HepG2 (cell line): ENCODE data around the gene LDLRAD3. TPM values are rescaled to one million over a fixed set of nuclear protein-coding genes. Genes with fewer than 3 reads are reported as not detected.

Source experiments
- ATAC-seq: fragments of 200-7000 bp; cut with Tn5 transposase; 3 replicates; pipeline ENCODE4 v1.9.1; 2020; ENCODE audit warnings: mild to moderate bottlenecking, moderate library complexity
- BruUV-seq: library from RNA; stranded (reverse); fragments of 400-500 nt; replicated peaks from 2 replicates; lab custom pipeline; 2021; lab: Mats Ljungman, UMichigan
- CTCF ChIA-PET: fragments of 300-600 bp; formaldehyde crosslinking; extraction: SDS; loops from one replicate; lab custom pipeline; 2021; ENCODE audit warnings: low total read pairs, inconsistent platforms, low intra/inter-chr PET ratio; lab: Yijun Ruan, JAX
- POLR2A ChIA-PET: fragments of 350-600 bp; sonication (Branson Sonifier 250); formaldehyde crosslinking; loops from one replicate; lab custom pipeline; 2020; ENCODE audit warnings: antibody characterized with exemption, inconsistent platforms; lab: Yijun Ruan, JAX
- DNase-seq: peaks from one replicate; pipeline ENCODE4 v3.0.0-alpha.2; 2015; ENCODE audit warnings: low spot score
- FAIRE-seq: peaks from 3 replicates; lab custom pipeline; 2011; peaks lifted over from hg19 to GRCh38; lab: Jason Lieb, UNC
- H2AFZ ChIP-seq: one replicate; pipeline ENCODE4 v1.6.1; 2011; ENCODE audit warnings: low read length, inconsistent platforms
- H3K27ac ChIP-seq: fragments of 300-600 bp; 3 replicates; pipeline ENCODE4 v1.8.0; 2011; ENCODE audit warnings: mixed run types, mild to moderate bottlenecking, mixed read lengths, low read length, inconsistent platforms; ENCODE audit not compliant: insufficient read depth; ENCODE audit errors: extremely low read length
- H3K27me3 ChIP-seq, 2 experiments: fragments of 200-600 bp in 1 of 2; 2 replicates in 1 of 2; 3 replicates in 1 of 2; pipeline versions ENCODE4 v1.6.0 to v1.8.0; 2011; ENCODE audit warnings: low read length in 2 of 2, mild to moderate bottlenecking in 2 of 2, moderate library complexity in 2 of 2, inconsistent platforms in 1 of 2; ENCODE audit not compliant: insufficient read depth in 2 of 2, control insufficient read depth in 1 of 2
- H3K36me3 ChIP-seq, 2 experiments: fragments of 200-600 bp in 1 of 2; replicated peaks in 1 of 2; 2 replicates in 1 of 2; 3 replicates in 1 of 2; pipeline versions ENCODE4 v1.5.1 to v1.8.0; 2011; ENCODE audit warnings: low read length in 2 of 2, inconsistent platforms in 1 of 2; ENCODE audit not compliant: insufficient read depth in 2 of 2, control insufficient read depth in 1 of 2
- H3K4me1 ChIP-seq: 2 replicates; pipeline ENCODE4 v1.5.1; 2012; ENCODE audit warnings: low read length, inconsistent platforms; ENCODE audit not compliant: insufficient read depth
- H3K4me2 ChIP-seq: 2 replicates; pipeline ENCODE4 v1.6.0; 2011; ENCODE audit warnings: low read depth, low read length, inconsistent platforms
- H3K4me3 ChIP-seq, 3 experiments: fragments of 200-600 bp in 1 of 3; sonication (generic), shearing (Covaris generic) in 1 of 3; replicated peaks in 1 of 3; 2 replicates each; pipeline ENCODE4 v1.5.1; 2011 to 2016; ENCODE audit warnings: low read length in 3 of 3, inconsistent platforms in 2 of 3, low read depth in 2 of 3, mild to moderate bottlenecking in 2 of 3, control low read depth in 1 of 3, mixed read lengths in 1 of 3; ENCODE audit not compliant: insufficient read depth in 1 of 3
- H3K79me2 ChIP-seq: one replicate; pipeline ENCODE4 v1.6.1; 2011; ENCODE audit warnings: low read length, inconsistent platforms; ENCODE audit not compliant: insufficient read depth
- H3K9ac ChIP-seq: 2 replicates; pipeline ENCODE4 v1.6.0; 2011; ENCODE audit warnings: mild to moderate bottlenecking, low read depth, low read length, inconsistent platforms; ENCODE audit not compliant: insufficient read depth
- H3K9me3 ChIP-seq: 2 replicates; pipeline ENCODE4 v1.5.1; 2012; ENCODE audit warnings: mild to moderate bottlenecking, low read length
- H4K20me1 ChIP-seq: 2 replicates; pipeline ENCODE4 v1.6.0; 2011; ENCODE audit warnings: inconsistent platforms, mild to moderate bottlenecking, low read length, moderate library complexity; ENCODE audit not compliant: insufficient read depth
- HNRNPLL ChIP-seq: fragments of 200-400 bp; formaldehyde crosslinking; IDR thresholded peaks from 2 replicates; pipeline ENCODE4 v1.6.1; 2017; ENCODE audit warnings: mild to moderate bottlenecking, low read depth, low read length; ENCODE audit not compliant: poor library complexity, severe bottlenecking
- KMT2B ChIP-seq: IDR thresholded peaks from 2 replicates; pipeline ENCODE4 v1.6.1; 2016; ENCODE audit warnings: missing genetic modification reagents, missing compliant biosample characterization
- SOX6 ChIP-seq, 2 experiments: fragments of 450-650 bp in 1 of 2; sonication (generic) in 1 of 2; formaldehyde crosslinking in 1 of 2; IDR thresholded peaks; 2 replicates each; pipeline versions ENCODE4 v1.4.0 to v1.6.1; 2017 to 2020; ENCODE audit warnings: antibody characterized with exemption in 1 of 2, mild to moderate bottlenecking in 1 of 2, missing genetic modification reagents in 1 of 2
- SRY ChIP-seq: sonication (generic); formaldehyde crosslinking; IDR thresholded peaks from 2 replicates; pipeline ENCODE4 v1.8.0; 2022; ENCODE audit warnings: mild to moderate bottlenecking, missing genetic modification reagents
- ZBTB37 ChIP-seq: sonication (generic); formaldehyde crosslinking; IDR thresholded peaks from 2 replicates; pipeline ENCODE4 v1.4.0; 2020; ENCODE audit warnings: mild to moderate bottlenecking, missing genetic modification reagents
- ZBTB44 ChIP-seq: sonication (generic); formaldehyde crosslinking; IDR thresholded peaks from 2 replicates; pipeline ENCODE4 v1.4.0; 2020; ENCODE audit warnings: missing genetic modification reagents
- ZNF143 ChIP-seq: sonication (generic); formaldehyde crosslinking; IDR thresholded peaks from 2 replicates; pipeline ENCODE4 v1.4.0; 2020; ENCODE audit warnings: missing genetic modification reagents
- ZNF615 ChIP-seq: sonication (generic); formaldehyde crosslinking; IDR thresholded peaks from 2 replicates; pipeline ENCODE4 v1.5.0; 2020; ENCODE audit warnings: mild to moderate bottlenecking, missing genetic modification reagents, borderline replicate concordance
- ZNF776 ChIP-seq: sonication (generic); formaldehyde crosslinking; IDR thresholded peaks from 2 replicates; pipeline ENCODE4 v1.4.0; 2020; ENCODE audit warnings: mild to moderate bottlenecking, missing genetic modification reagents
- ZNF790 ChIP-seq: sonication (generic); formaldehyde crosslinking; IDR thresholded peaks from 2 replicates; pipeline ENCODE4 v1.8.0; 2022; ENCODE audit warnings: missing genetic modification reagents, mild to moderate bottlenecking, borderline replicate concordance
- WGBS: methylation state at CpG from one replicate; pipeline ENCODE4 v1.1.6; 2017; ENCODE audit warnings: low lambda C conversion rate; 5-methylcytosine and 5-hydroxymethylcytosine counted together
- in situ Hi-C: cut with HindIII; loops from 2 replicates; pipeline ENCODE4 v1.10.0; 2017; ENCODE audit warnings: low pct_unique_long_range_greater_than_20kb; ENCODE audit not compliant: extremely low pct_ligation_motif_present
- intact Hi-C: fragments of 100-400 bp; cut with micrococcal nuclease; formaldehyde crosslinking; loops from one replicate; pipeline ENCODE4 v1.10.0; 2022; ENCODE audit not compliant: unreplicated experiment
- polyA plus RNA-seq, 8 experiments: library from polyadenylated mRNA; depleted of rRNA in 3 of 8; stranded (reverse) in 7 of 8; unstranded in 1 of 8; fragments of >200 nt; fragmentation: Illumina TruSeq in 4 of 8; extraction: Trizol in 4 of 8; gene quantifications; 2 replicates each; pipeline versions ENCODE4 v1.2.1 to v1.2.3, GENCODE V29; 2011 to 2016; ENCODE audit warnings: low read depth in 4 of 8, missing spikeins in 1 of 8, mixed read lengths in 1 of 8; ENCODE audit not compliant: insufficient read depth in 1 of 8
- total RNA-seq, 5 experiments: library from RNA; depleted of rRNA; stranded (reverse); fragments of >200 nt; fragmentation: Illumina TruSeq; extraction: Trizol; gene quantifications; 2 replicates each; pipeline ENCODE4 v1.2.3, GENCODE V29; 2016; ENCODE audit warnings: low read depth in 1 of 5
- TF ChIP-seq, protein P1 (sequence below): sonication (generic); formaldehyde crosslinking; IDR thresholded peaks from 2 replicates; pipeline ENCODE4 v1.5.0; 2020; ENCODE audit warnings: missing genetic modification reagents

The LDLRAD3 gene
- total and polyA plus RNA-seq, 2 of the 13 experiments (the other 11 are each of a cell fraction or from before 2014, with no cell fraction given): 0.50 to 0.60 TPM

GRCh38 chr11:36093548-36093947 is 149.7 kb downstream of the LDLRAD3 start (continued):
- TF ChIP-seq, protein P1, sequence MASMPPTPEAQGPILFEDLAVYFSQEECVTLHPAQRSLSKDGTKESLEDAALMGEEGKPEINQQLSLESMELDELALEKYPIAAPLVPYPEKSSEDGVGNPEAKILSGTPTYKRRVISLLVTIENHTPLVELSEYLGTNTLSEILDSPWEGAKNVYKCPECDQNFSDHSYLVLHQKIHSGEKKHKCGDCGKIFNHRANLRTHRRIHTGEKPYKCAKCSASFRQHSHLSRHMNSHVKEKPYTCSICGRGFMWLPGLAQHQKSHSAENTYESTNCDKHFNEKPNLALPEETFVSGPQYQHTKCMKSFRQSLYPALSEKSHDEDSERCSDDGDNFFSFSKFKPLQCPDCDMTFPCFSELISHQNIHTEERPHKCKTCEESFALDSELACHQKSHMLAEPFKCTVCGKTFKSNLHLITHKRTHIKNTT (CRISPR knock-in tag): no peak
- TF ChIP-seq ZBTB44 (CRISPR knock-in tag): no peak
- no peak for TF ChIP-seq ZNF790 (CRISPR knock-in tag)
- no peak for TF ChIP-seq ZNF143 (CRISPR knock-in tag)
- no peak for TF ChIP-seq KMT2B (CRISPR knock-in tag)
- TF ChIP-seq ZNF776: no peak
- TF ChIP-seq SRY: no peak
- TF ChIP-seq SOX6 (IDR thresholded peaks at IDR 0.05): no peak
- no peak for TF ChIP-seq SOX6 (CRISPR knock-in tag; IDR thresholded peaks at IDR 0.05)
- TF ChIP-seq ZBTB37 (CRISPR knock-in tag): no peak
- TF ChIP-seq, all 625 proteins: peak for 0

DNA sequence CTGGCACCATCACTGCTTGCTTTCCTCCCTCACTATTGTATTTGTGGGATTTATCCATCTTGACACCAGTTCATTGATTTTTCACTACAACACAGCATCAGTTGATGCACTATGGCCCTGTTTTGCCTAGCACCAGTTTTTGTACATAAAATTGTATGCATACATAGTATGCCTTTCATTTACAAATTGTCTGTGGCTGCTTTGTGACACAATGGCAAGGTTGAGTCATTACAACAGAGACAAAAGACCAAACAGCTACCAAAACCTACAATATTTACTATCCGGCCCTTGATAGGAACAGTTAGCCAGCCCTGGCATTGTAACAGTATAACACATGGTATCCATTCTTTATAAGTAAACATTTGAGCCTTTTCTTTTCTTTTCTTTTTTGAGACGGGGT is 150.3 kb downstream of the LDLRAD3 start:
- FAIRE-seq: no peak
- POLR2A ChIA-PET: no interaction called here
- intact Hi-C loops: no loop called here
- TF ChIP-seq HNRNPLL (no peak), ZNF615 (no peak)

More for the DNA sequence above, 150.3 kb downstream of the LDLRAD3 start:
- BruUV-seq: no TSS peak
- H4K20me1 ChIP-seq: no peaks in the 10 kb centered on the region
- no peak for DNase-seq
- H3K4me1 ChIP-seq: peaks cover 13% of the 10 kb centered on the region
- H3K9ac ChIP-seq: no peak overlapping the region
- H3K9me3 ChIP-seq: peaks cover 4% of the 10 kb centered on the region; the same call in 1 of the 2 replicates
- no peak overlapping the region for H2AFZ ChIP-seq
- no peak overlapping the region for H3K4me2 ChIP-seq
- H3K27ac ChIP-seq: no peak overlapping the region
- in situ Hi-C loops: no loop called here
- H3K36me3 ChIP-seq: no peaks in the 10 kb centered on the region
- CTCF ChIA-PET: no interaction called here
- no peak for ATAC-seq
- H3K4me3 ChIP-seq: no peak overlapping the region
- WGBS: 47% methylated on average over 2 of the region's 2 CpGs
- H3K79me2 ChIP-seq: no peaks in the 10 kb centered on the region
- peaks cover 0 to 4% of the 10 kb centered on the region in 2 experiments; a peak in 2 of 5 replicates for H3K27me3 ChIP-seq
